ENCODE measurements around the gene MAP3K14.
"Not testable (repeated sequence)": the region's sequence is repeated elsewhere in the genome, so short reads cannot be mapped to it uniquely, and the experiment has no call there.

MAP3K14 gene

GRCh38 chr17:45257115-45257514 is 59.7 kb downstream of the MAP3K14 start:
- H3K4me1 ChIP-seq (ENCODE audit: control insufficient read depth in 2 of 2, insufficient read depth in 2 of 2, low read length in 2 of 2): peaks cover 15 to 18% of the 10 kb centered on the region in 2 donors
- no peak overlapping the region for H3K27ac ChIP-seq (ENCODE audit: low read depth in 2 of 2, low read length in 2 of 2)
- no peaks in the 10 kb centered on the region for H3K36me3 ChIP-seq (ENCODE audit: control insufficient read depth in 2 of 2, insufficient read depth in 2 of 2, low read length in 2 of 2)
- H3K4me3 ChIP-seq (ENCODE audit: low read length in 2 of 2): no peak overlapping the region
- H3K27me3 ChIP-seq (ENCODE audit: control insufficient read depth in 2 of 2, insufficient read depth in 2 of 2, low read length in 2 of 2): no peaks in the 10 kb centered on the region
- H3K9me3 ChIP-seq (ENCODE audit: control insufficient read depth in 2 of 2, low read length in 2 of 2): no peaks in the 10 kb centered on the region
- H3K9ac ChIP-seq (ENCODE audit: low read depth in 1 of 2, low read length in 2 of 2): no peak overlapping the region

- Histone ChIP-seq H3K4me3 (ENCODE audit: low read length in 2 of 2) (no peak overlapping the region), H3K27me3 (ENCODE audit: control insufficient read depth in 2 of 2, insufficient read depth in 2 of 2, low read length in 2 of 2) (no peaks in the 10 kb centered on the region), H3K9ac (ENCODE audit: low read depth in 1 of 2, low read length in 2 of 2) (no peak overlapping the region), H3K9me3 (ENCODE audit: control insufficient read depth in 2 of 2, low read length in 2 of 2) (no peaks in the 10 kb centered on the region), H3K4me1 (ENCODE audit: control insufficient read depth in 2 of 2, insufficient read depth in 2 of 2, low read length in 2 of 2) (peaks cover 13 to 18% of the 10 kb centered on the region in 2 donors), H3K36me3 (ENCODE audit: control insufficient read depth in 2 of 2, insufficient read depth in 2 of 2, low read length in 2 of 2) (no peaks in the 10 kb centered on the region), H3K27ac (ENCODE audit: low read depth in 2 of 2, low read length in 2 of 2) (no peak overlapping the region)
These were observed 60.5 kb downstream of the MAP3K14 start for GRCh38 chr17:45256114-45256966.

GRCh38 chr17:45255358-45255757 is 61.5 kb downstream of the MAP3K14 start:
- no peaks in the 10 kb centered on the region for H3K36me3 ChIP-seq (ENCODE audit: control insufficient read depth in 2 of 2, insufficient read depth in 2 of 2, low read length in 2 of 2)
- H3K27me3 ChIP-seq (ENCODE audit: control insufficient read depth in 2 of 2, insufficient read depth in 2 of 2, low read length in 2 of 2): no peaks in the 10 kb centered on the region
- H3K4me1 ChIP-seq (ENCODE audit: control insufficient read depth in 2 of 2, insufficient read depth in 2 of 2, low read length in 2 of 2): peaks cover 12 to 17% of the 10 kb centered on the region in 2 donors
- H3K9me3 ChIP-seq (ENCODE audit: control insufficient read depth in 2 of 2, low read length in 2 of 2): no peaks in the 10 kb centered on the region
- no peak overlapping the region for H3K9ac ChIP-seq (ENCODE audit: low read depth in 1 of 2, low read length in 2 of 2)
- no peak overlapping the region for H3K27ac ChIP-seq (ENCODE audit: low read depth in 2 of 2, low read length in 2 of 2)
- no peak overlapping the region for H3K4me3 ChIP-seq (ENCODE audit: low read length in 2 of 2)

GRCh38 chr17:45253879-45254278 is 62.9 kb downstream of the MAP3K14 start:
- Histone ChIP-seq H3K36me3 (ENCODE audit: control insufficient read depth in 2 of 2, insufficient read depth in 2 of 2, low read length in 2 of 2) (no peaks in the 10 kb centered on the region), H3K27ac (ENCODE audit: low read depth in 2 of 2, low read length in 2 of 2) (no peak overlapping the region), H3K9me3 (ENCODE audit: control insufficient read depth in 2 of 2, low read length in 2 of 2) (no peaks in the 10 kb centered on the region), H3K4me3 (ENCODE audit: low read length in 2 of 2) (no peak overlapping the region), H3K9ac (ENCODE audit: low read depth in 1 of 2, low read length in 2 of 2) (no peak overlapping the region), H3K27me3 (ENCODE audit: control insufficient read depth in 2 of 2, insufficient read depth in 2 of 2, low read length in 2 of 2) (no peaks in the 10 kb centered on the region), H3K4me1 (ENCODE audit: control insufficient read depth in 2 of 2, insufficient read depth in 2 of 2, low read length in 2 of 2) (peaks cover 14 to 18% of the 10 kb centered on the region in 2 donors)

- not testable (repeated sequence) for H3K4me3 ChIP-seq (ENCODE audit: low read length in 2 of 2); H3K9ac ChIP-seq (ENCODE audit: low read depth in 1 of 2, low read length in 2 of 2); H3K36me3 ChIP-seq (ENCODE audit: control insufficient read depth in 2 of 2, insufficient read depth in 2 of 2, low read length in 2 of 2); H3K27ac ChIP-seq (ENCODE audit: low read depth in 2 of 2, low read length in 2 of 2); H3K27me3 ChIP-seq (ENCODE audit: control insufficient read depth in 2 of 2, insufficient read depth in 2 of 2, low read length in 2 of 2); H3K9me3 ChIP-seq (ENCODE audit: control insufficient read depth in 2 of 2, low read length in 2 of 2)
- H3K4me1 ChIP-seq (ENCODE audit: control insufficient read depth in 2 of 2, insufficient read depth in 2 of 2, low read length in 2 of 2): peaks cover 19 to 25% of the 10 kb centered on the region in 2 donors
These were observed 63.6 kb downstream of the MAP3K14 start for GRCh38 chr17:45253237-45253636.

GRCh38 chr17:45251931-45252330 is 64.9 kb downstream of the MAP3K14 start:
- peaks cover 20 to 28% of the 10 kb centered on the region in 2 donors for H3K4me1 ChIP-seq (ENCODE audit: control insufficient read depth in 2 of 2, insufficient read depth in 2 of 2, low read length in 2 of 2)
- no peaks in the 10 kb centered on the region for H3K36me3 ChIP-seq (ENCODE audit: control insufficient read depth in 2 of 2, insufficient read depth in 2 of 2, low read length in 2 of 2)
- H3K27me3 ChIP-seq (ENCODE audit: control insufficient read depth in 2 of 2, insufficient read depth in 2 of 2, low read length in 2 of 2): no peaks in the 10 kb centered on the region
- H3K9me3 ChIP-seq (ENCODE audit: control insufficient read depth in 2 of 2, low read length in 2 of 2): no peaks in the 10 kb centered on the region
- H3K4me3 ChIP-seq (ENCODE audit: low read length in 2 of 2): no peak overlapping the region
- H3K27ac ChIP-seq (ENCODE audit: low read depth in 2 of 2, low read length in 2 of 2): peak overlapping the region; percentile 61 to 70
- no peak overlapping the region for H3K9ac ChIP-seq (ENCODE audit: low read depth in 1 of 2, low read length in 2 of 2)

GRCh38 chr17:45248132-45248957 is 68.5 kb downstream of the MAP3K14 start:
- Histone ChIP-seq H3K36me3 (ENCODE audit: control insufficient read depth in 2 of 2, insufficient read depth in 2 of 2, low read length in 2 of 2) (peaks cover 8 to 14% of the 10 kb centered on the region in 2 donors), H3K27ac (ENCODE audit: low read depth in 2 of 2, low read length in 2 of 2) (peak overlapping the region; percentile 91 to 95), H3K4me3 (ENCODE audit: low read length in 2 of 2) (peak overlapping the region; percentile 60 to 73), H3K27me3 (ENCODE audit: control insufficient read depth in 2 of 2, insufficient read depth in 2 of 2, low read length in 2 of 2) (no peaks in the 10 kb centered on the region), H3K9me3 (ENCODE audit: control insufficient read depth in 2 of 2, low read length in 2 of 2) (no peaks in the 10 kb centered on the region), H3K9ac (ENCODE audit: low read depth in 1 of 2, low read length in 2 of 2) (peak overlapping the region; percentile 86 to 89), H3K4me1 (ENCODE audit: control insufficient read depth in 2 of 2, insufficient read depth in 2 of 2, low read length in 2 of 2) (peaks cover 27 to 34% of the 10 kb centered on the region in 2 donors)

- Histone ChIP-seq H3K4me3 (ENCODE audit: low read length in 2 of 2) (peak overlapping the region; percentile 73 to 75), H3K4me1 (ENCODE audit: control insufficient read depth in 2 of 2, insufficient read depth in 2 of 2, low read length in 2 of 2) (peaks cover 25 to 30% of the 10 kb centered on the region in 2 donors), H3K9ac (ENCODE audit: low read depth in 1 of 2, low read length in 2 of 2) (peak overlapping the region; percentile 86 to 89), H3K27ac (ENCODE audit: low read depth in 2 of 2, low read length in 2 of 2) (peak overlapping the region; percentile 91 to 95), H3K36me3 (ENCODE audit: control insufficient read depth in 2 of 2, insufficient read depth in 2 of 2, low read length in 2 of 2) (peaks cover 8 to 14% of the 10 kb centered on the region in 2 donors), H3K9me3 (ENCODE audit: control insufficient read depth in 2 of 2, low read length in 2 of 2) (no peaks in the 10 kb centered on the region), H3K27me3 (ENCODE audit: control insufficient read depth in 2 of 2, insufficient read depth in 2 of 2, low read length in 2 of 2) (no peaks in the 10 kb centered on the region)
These were observed 69.2 kb downstream of the MAP3K14 start for GRCh38 chr17:45247429-45248131.

GRCh38 chr17:45246861-45247428 is 69.9 kb downstream of the MAP3K14 start:
- Histone ChIP-seq H3K27me3 (ENCODE audit: control insufficient read depth in 2 of 2, insufficient read depth in 2 of 2, low read length in 2 of 2) (no peaks in the 10 kb centered on the region), H3K9ac (ENCODE audit: low read depth in 1 of 2, low read length in 2 of 2) (peak overlapping the region; percentile 61 to 86), H3K36me3 (ENCODE audit: control insufficient read depth in 2 of 2, insufficient read depth in 2 of 2, low read length in 2 of 2) (peaks cover 8 to 18% of the 10 kb centered on the region in 2 donors), H3K4me1 (ENCODE audit: control insufficient read depth in 2 of 2, insufficient read depth in 2 of 2, low read length in 2 of 2) (peaks cover 22 to 25% of the 10 kb centered on the region in 2 donors), H3K9me3 (ENCODE audit: control insufficient read depth in 2 of 2, low read length in 2 of 2) (no peaks in the 10 kb centered on the region), H3K27ac (ENCODE audit: low read depth in 2 of 2, low read length in 2 of 2) (peak overlapping the region; percentile 91 to 95), H3K4me3 (ENCODE audit: low read length in 2 of 2) (peak overlapping the region; percentile 73 to 75)
